ENCODE results near the gene KLRC1. TPM values are rescaled to one million over a fixed set of nuclear protein-coding genes. Genes with fewer than 3 reads are reported as not detected.

The KLRC1 gene
- total and polyA plus RNA-seq, 2 of the 8 experiments (the other 6 are each of a cell fraction or from before 2014, with no cell fraction given), result not detected

DNA sequence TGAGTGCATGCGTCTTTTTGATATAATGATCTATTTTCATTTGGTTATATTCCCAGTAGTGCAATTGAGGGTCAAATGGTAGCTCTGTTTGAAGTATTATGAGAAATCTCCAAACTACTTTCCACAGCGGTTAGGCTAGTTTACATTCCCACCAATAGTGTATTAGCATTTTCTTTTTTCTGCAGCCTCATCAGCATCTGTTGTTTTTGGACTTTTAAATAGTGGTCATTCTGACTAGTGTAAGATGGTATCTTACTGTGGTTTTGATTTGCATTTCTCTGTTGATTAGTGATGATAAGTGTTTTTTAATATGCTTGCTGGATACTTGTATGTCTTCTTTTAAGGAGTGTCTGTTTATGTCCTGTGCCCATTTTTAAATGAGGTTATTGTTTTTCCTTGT, 3.7 kb upstream of the KLRC1 start:
- Histone ChIP-seq H2AK5ac (ENCODE audit: low read depth, low read length) (no peak overlapping the region), H3K9ac (replicated peaks in 1 of 4; ENCODE audit: extremely low read depth in 1 of 4, low read depth in 3 of 4, low read length in 3 of 4) (no peak overlapping the region), H4K20me1 (replicated peaks in 1 of 2; ENCODE audit: control insufficient read depth in 1 of 2, insufficient read depth in 2 of 2, low read length in 2 of 2) (no peaks in the 10 kb centered on the region), H2AFZ (ENCODE audit: low read length) (no peak overlapping the region), H4K5ac (ENCODE audit: insufficient read length, low read depth, low read length) (no peak overlapping the region), H3K4ac (replicated peaks; ENCODE audit: insufficient read length, low read depth, low read length) (no peak overlapping the region), H2BK15ac (ENCODE audit: low read length) (no peak overlapping the region), H3K4me1 (replicated peaks in 1 of 4; ENCODE audit: control insufficient read depth in 3 of 4, insufficient read depth in 4 of 4, low read length in 3 of 4) (peaks cover 0 to 3% (median 0%) of the 10 kb centered on the region in 4 experiments; a peak in 1 of 7 replicates), H3K18ac (ENCODE audit: extremely low read depth, low read length) (no peak overlapping the region), H3K27ac (ENCODE audit: low read depth, low read length) (no peak overlapping the region), H2BK5ac (ENCODE audit: low read depth, low read length) (no peak overlapping the region), H3K27me3 (replicated peaks in 1 of 4; ENCODE audit: control insufficient read depth in 3 of 4, extremely low read depth in 1 of 4, insufficient read depth in 3 of 4, low read length in 3 of 4) (peaks cover 0 to 2% (median 0%) of the 10 kb centered on the region in 4 experiments; a peak in 1 of 7 replicates), H3K4me2 (ENCODE audit: insufficient read depth in 1 of 2, low read depth in 2 of 2, low read length in 2 of 2) (no peak overlapping the region), H3K23ac (ENCODE audit: insufficient read length) (no peak overlapping the region), H2BK20ac (ENCODE audit: low read length) (no peak overlapping the region), H3K9me3 (ENCODE audit: insufficient read depth in 2 of 2, low read depth in 1 of 2, low read length in 1 of 2) (0 out of 4 replicates have a peak, but pooled peaks cover 0 to 3% of the 10 kb centered on the region in 2 experiments), H3K79me2 (ENCODE audit: control insufficient read depth in 1 of 2, insufficient read depth in 2 of 2, low read length in 2 of 2) (no peaks in the 10 kb centered on the region), H3K36me3 (ENCODE audit: control insufficient read depth in 2 of 4, insufficient read depth in 4 of 4, low read length in 3 of 4) (no peaks in the 10 kb centered on the region), H4K91ac (replicated peaks; ENCODE audit: insufficient read length, low read length) (no peak overlapping the region), H2BK120ac (replicated peaks; ENCODE audit: low read depth, low read length) (no peak overlapping the region), H3K23me2 (ENCODE audit: low read depth, low read length) (no peaks in the 10 kb centered on the region), H3K56ac (replicated peaks; ENCODE audit: insufficient read length, low read depth, low read length) (no peak overlapping the region), H2BK12ac (ENCODE audit: low read depth, low read length) (no peak overlapping the region), H3K79me1 (ENCODE audit: low read depth, low read length) (no peaks in the 10 kb centered on the region), H4K8ac (ENCODE audit: extremely low read depth, insufficient read depth, low read length) (no peak overlapping the region), H3K14ac (ENCODE audit: insufficient read length) (no peak overlapping the region), H3K4me3 (ENCODE audit: extremely low read depth in 1 of 4, insufficient read depth in 2 of 4, low read depth in 3 of 4, low read length in 4 of 4) (no peak overlapping the region)
- POLR2A ChIA-PET (ENCODE audit: partially characterized antibody), result no interaction called here
- DNase-seq (ENCODE audit: low read depth in 1 of 2, low spot score in 2 of 2), result no peak
- FAIRE-seq, result no peak
- CTCF ChIA-PET (ENCODE audit: partially characterized antibody), result no interaction called here
- WGBS, 2 experiments (ENCODE audit: extremely low coverage in 1 of 2, insufficient coverage in 1 of 2, insufficient read length in 1 of 2, insufficient replicate concordance in 2 of 2, low coverage in 1 of 2, low lambda C conversion rate in 2 of 2, missing lambda C conversion rate in 1 of 2), result 92% methylated on average over 2 of the region's 2 CpGs; no CpG with 5 or more reads in 1 of the 2 experiments
- TF ChIP-seq NRF1 (IDR thresholded peaks at IDR 0.05; ENCODE audit: low read depth, low read length), result no peak
- no peak for TF ChIP-seq SP1 (IDR thresholded peaks at IDR 0.05; ENCODE audit: low read depth, low read length)
